ENCODE results near the gene DMAC1. TPM values are rescaled to one million over a fixed set of nuclear protein-coding genes. Genes with fewer than 3 reads are reported as not detected.

The DMAC1 gene, protein sequence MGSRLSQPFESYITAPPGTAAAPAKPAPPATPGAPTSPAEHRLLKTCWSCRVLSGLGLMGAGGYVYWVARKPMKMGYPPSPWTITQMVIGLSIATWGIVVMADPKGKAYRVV
- 10 to 100 TPM; 58.6 to 61.0 TPM for total RNA-seq

DNA sequence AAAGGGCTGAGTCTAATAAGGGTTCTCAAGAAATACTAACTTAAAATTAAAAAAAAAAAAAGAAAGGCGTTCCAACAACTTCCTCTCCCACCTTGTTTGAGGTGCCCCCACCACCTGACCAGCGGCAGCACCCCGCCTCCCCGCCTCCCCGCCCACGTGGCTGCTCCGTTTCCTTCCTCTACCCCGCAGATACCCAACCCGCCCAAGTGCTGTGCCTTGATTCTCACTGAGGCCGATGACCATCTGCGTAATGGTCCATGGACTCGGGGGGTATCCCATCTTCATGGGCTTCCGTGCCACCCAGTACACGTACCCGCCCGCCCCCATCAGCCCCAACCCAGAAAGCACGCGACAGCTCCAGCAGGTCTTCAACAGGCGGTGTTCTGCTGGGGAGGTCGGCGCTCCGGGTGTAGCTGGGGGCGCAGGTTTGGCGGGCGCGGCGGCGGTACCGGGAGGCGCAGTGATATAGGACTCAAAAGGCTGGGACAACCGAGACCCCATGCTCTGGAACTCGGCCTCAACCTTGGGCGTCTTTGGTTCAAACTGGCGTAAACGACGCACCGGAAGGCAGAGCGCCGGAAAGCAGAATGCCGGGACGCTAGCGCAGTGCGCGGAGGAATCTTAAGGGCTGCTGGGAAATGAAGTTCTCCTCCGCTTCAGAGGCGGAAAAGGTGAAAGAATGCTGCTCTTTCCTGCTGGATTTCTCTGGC lies at the start of gene DMAC1:
Gene DMAC1, minus strand, starts transcription at position 545 of the 710 bp plus-strand sequence. Its CDS starts 44 bp downstream, at position 501.
- Mint-ChIP-seq H3K4me3 (peak within 1 kb of the TSS; percentile 95), H3K27me3 (no peaks in the 10 kb centered on the region), H3K27ac (peak within 1 kb of the TSS; percentile 97), H3K9me3 (no peaks in the 10 kb centered on the region), H3K4me1 (ENCODE audit: low read depth) (peaks cover 30% of the 10 kb centered on the region), H3K36me3 (ENCODE audit: low read depth) (peaks cover 31% of the 10 kb centered on the region)
- ATAC-seq: peak; percentile 93
- ChIA-PET POLR2A (interaction anchor here (1.0 to 1.1 kb wide), 2 partner anchors 11 to 34 kb away, joined by 3 to 4 read pairs; no protein-coding TSS in a partner anchor), CTCF (no interaction called here)
- DNase-seq: peak; percentile 84
- intact Hi-C loops (cut with micrococcal nuclease): loop anchor here (5.0 kb wide), 1 partner anchor 178 kb away; no protein-coding TSS in a partner anchor
- TF ChIP-seq, protein P1, sequence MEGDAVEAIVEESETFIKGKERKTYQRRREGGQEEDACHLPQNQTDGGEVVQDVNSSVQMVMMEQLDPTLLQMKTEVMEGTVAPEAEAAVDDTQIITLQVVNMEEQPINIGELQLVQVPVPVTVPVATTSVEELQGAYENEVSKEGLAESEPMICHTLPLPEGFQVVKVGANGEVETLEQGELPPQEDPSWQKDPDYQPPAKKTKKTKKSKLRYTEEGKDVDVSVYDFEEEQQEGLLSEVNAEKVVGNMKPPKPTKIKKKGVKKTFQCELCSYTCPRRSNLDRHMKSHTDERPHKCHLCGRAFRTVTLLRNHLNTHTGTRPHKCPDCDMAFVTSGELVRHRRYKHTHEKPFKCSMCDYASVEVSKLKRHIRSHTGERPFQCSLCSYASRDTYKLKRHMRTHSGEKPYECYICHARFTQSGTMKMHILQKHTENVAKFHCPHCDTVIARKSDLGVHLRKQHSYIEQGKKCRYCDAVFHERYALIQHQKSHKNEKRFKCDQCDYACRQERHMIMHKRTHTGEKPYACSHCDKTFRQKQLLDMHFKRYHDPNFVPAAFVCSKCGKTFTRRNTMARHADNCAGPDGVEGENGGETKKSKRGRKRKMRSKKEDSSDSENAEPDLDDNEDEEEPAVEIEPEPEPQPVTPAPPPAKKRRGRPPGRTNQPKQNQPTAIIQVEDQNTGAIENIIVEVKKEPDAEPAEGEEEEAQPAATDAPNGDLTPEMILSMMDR (IDR thresholded peaks at IDR 0.05): no peak

DNA sequence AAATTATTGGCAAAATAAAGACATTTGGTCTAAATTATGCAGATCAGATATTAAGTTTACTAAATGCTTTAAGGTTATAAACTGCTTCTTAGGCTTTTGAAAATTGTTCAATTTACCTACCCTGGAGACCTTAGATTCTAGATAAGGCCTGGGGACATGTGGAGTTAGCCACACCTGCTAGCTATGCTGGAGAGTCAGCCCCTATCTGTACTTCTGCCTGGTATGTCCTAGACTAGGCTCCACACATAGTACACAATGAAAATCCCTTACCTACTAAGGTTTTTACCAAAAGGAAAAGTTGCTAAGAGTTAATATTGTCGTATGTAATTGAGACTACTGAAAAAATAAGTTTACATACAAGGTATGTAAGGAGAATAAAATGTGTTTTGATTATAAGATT lies 49.8 kb upstream of the DMAC1 start:
- H3K27me3 Mint-ChIP-seq: no peaks in the 10 kb centered on the region
- H3K4me1 Mint-ChIP-seq (ENCODE audit: low read depth): no peaks in the 10 kb centered on the region
- H3K27ac Mint-ChIP-seq: no peak overlapping the region
- H3K9me3 Mint-ChIP-seq: no peaks in the 10 kb centered on the region
- no peaks in the 10 kb centered on the region for H3K36me3 Mint-ChIP-seq (ENCODE audit: low read depth)
- CTCF ChIA-PET: no interaction called here
- ATAC-seq (no peak), DNase-seq (no peak)
- intact Hi-C loops (cut with micrococcal nuclease): no loop called here
- POLR2A ChIA-PET: no interaction called here
- TF ChIP-seq, protein P1 (IDR thresholded peaks at IDR 0.05): no peak
- H3K4me3 Mint-ChIP-seq: no peak overlapping the region

DNA sequence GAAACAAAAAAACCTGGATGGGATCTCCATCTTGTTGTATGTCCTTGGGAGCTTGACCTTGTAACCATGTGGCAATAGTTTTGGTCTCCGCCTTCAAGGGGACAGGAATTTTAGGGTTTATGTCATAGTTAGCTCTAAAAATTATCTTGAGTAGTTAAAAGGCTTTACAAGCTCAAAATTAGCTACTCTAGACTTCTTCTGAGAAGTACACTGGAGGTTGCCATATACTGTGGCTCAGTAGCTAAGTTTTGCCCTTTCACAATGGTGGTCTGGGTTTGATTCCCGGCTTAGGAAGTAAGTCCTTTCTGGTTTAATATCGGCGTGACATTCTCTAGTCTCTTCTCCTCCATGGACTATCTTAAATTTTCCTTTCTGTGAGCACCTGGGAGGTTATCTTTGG lies 48.9 kb upstream of the DMAC1 start:
- H3K27me3 Mint-ChIP-seq: no peaks in the 10 kb centered on the region
- H3K36me3 Mint-ChIP-seq (ENCODE audit: low read depth): no peaks in the 10 kb centered on the region
- CTCF ChIA-PET: interaction anchor here (1.1 kb wide), 1 partner anchor 110 kb away, joined by 4 read pairs; no protein-coding TSS in a partner anchor
- no peak for ATAC-seq
- H3K4me1 Mint-ChIP-seq (ENCODE audit: low read depth): no peaks in the 10 kb centered on the region
- no peaks in the 10 kb centered on the region for H3K9me3 Mint-ChIP-seq
- intact Hi-C loops (cut with micrococcal nuclease): no loop called here
- TF ChIP-seq, protein P1 (IDR thresholded peaks at IDR 0.05): no peak
- H3K4me3 Mint-ChIP-seq: no peak overlapping the region
- DNase-seq: no peak
- H3K27ac Mint-ChIP-seq: no peak overlapping the region
- POLR2A ChIA-PET: no interaction called here

DNA sequence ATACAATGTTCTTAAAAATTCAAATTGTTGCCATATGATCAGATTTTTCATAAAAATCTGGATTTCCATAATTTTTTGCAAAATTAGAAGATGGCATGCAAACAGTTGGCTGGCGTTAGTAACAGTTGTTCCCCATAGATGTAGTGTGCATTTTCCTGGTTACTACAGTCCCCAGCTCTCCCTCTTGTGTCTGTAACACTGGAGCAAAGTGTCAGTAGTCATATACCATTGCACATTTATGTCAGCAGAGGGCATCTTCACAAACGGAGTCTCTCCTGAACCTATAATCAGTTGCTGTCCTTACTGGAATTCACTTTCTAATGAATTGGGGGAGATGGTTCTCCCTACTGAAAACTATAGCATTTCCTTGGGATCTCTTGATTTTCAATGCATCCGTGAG lies 44.7 kb upstream of the DMAC1 start:
- ATAC-seq: no peak
- POLR2A ChIA-PET: interaction anchor here (0.7 kb wide), 1 partner anchor 189 kb away, joined by 5 read pairs; no protein-coding TSS in a partner anchor
- TF ChIP-seq, protein P1 (IDR thresholded peaks at IDR 0.05): peak; percentile 57
- Mint-ChIP-seq H3K4me1 (ENCODE audit: low read depth) (no peaks in the 10 kb centered on the region), H3K27me3 (no peaks in the 10 kb centered on the region), H3K4me3 (no peak overlapping the region), H3K9me3 (no peaks in the 10 kb centered on the region), H3K27ac (no peak overlapping the region), H3K36me3 (ENCODE audit: low read depth) (no peaks in the 10 kb centered on the region)
- CTCF ChIA-PET: interaction anchor here (0.6 to 1.0 kb wide), 3 partner anchors 11 to 732 kb away, joined by 3 to 4 read pairs (median 4); no protein-coding TSS in a partner anchor
- intact Hi-C loops (cut with micrococcal nuclease): no loop called here
- no peak for DNase-seq

DNA sequence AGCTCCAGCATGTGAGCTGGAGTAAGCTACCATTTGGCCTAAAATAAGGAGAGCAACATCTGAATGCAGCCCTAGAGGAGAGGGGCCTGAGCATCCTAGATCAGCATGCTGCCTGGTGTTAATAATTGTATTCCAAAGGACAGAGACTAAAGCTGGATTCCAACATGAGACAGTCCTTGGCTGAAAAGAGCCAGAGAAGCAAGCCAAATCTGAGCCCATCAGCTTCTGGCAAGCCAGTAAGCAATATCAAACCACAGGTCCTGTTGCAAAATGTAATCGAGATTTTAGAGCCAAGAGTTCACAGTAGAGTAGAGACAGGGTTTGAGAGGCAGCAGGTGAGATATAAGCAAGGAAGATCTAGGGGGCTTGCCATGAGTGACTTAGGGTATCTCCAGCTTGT lies 42.3 kb upstream of the DMAC1 start:
- ATAC-seq (no peak), DNase-seq (no peak)
- TF ChIP-seq, protein P1 (IDR thresholded peaks at IDR 0.05): no peak
- Mint-ChIP-seq H3K27ac (no peak overlapping the region), H3K4me3 (no peak overlapping the region), H3K27me3 (no peaks in the 10 kb centered on the region), H3K9me3 (no peaks in the 10 kb centered on the region), H3K4me1 (ENCODE audit: low read depth) (no peaks in the 10 kb centered on the region), H3K36me3 (ENCODE audit: low read depth) (no peaks in the 10 kb centered on the region)
- intact Hi-C loops (cut with micrococcal nuclease): no loop called here
- CTCF ChIA-PET: no interaction called here
- POLR2A ChIA-PET: no interaction called here
